ENCODE data around the gene CYP8B1.

DNA sequence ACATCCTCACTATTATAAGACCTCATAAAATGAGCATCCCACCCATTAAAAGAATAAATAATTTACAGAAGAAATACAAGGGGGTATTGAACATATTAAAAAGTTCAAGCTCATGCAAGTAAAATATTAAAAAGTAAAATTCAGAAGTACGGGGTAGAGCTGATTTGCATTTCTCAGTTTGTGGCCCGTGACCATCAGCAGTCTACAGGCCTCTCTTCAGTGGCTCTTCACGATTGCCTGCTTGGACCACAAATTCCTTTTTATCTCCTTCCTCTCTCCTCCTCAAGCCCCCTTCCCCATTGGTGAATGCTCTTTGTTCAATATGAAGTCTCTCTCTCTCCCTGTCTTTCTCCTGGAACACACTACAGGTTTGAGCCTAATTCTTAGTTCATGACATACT lies 19.1 kb downstream of the CYP8B1 start:
- TF ChIP-seq POLR2A (IDR thresholded peaks at IDR 0.05) (no peak), EP300 (IDR thresholded peaks at IDR 0.05) (no peak)
- TF ChIP-seq, protein P1, sequence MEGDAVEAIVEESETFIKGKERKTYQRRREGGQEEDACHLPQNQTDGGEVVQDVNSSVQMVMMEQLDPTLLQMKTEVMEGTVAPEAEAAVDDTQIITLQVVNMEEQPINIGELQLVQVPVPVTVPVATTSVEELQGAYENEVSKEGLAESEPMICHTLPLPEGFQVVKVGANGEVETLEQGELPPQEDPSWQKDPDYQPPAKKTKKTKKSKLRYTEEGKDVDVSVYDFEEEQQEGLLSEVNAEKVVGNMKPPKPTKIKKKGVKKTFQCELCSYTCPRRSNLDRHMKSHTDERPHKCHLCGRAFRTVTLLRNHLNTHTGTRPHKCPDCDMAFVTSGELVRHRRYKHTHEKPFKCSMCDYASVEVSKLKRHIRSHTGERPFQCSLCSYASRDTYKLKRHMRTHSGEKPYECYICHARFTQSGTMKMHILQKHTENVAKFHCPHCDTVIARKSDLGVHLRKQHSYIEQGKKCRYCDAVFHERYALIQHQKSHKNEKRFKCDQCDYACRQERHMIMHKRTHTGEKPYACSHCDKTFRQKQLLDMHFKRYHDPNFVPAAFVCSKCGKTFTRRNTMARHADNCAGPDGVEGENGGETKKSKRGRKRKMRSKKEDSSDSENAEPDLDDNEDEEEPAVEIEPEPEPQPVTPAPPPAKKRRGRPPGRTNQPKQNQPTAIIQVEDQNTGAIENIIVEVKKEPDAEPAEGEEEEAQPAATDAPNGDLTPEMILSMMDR (IDR thresholded peaks at IDR 0.05) = no peak

Measured in tibial nerve (tissue), 4 donors.